Endothelial cell of umbilical vein (primary cell): ENCODE results near the gene TKTL1.

ENCODE experiments used
- CTCF ChIP-seq, 2 donors: IDR thresholded peaks; 1 replicate in 1 of 2; 2 replicates in 1 of 2; pipeline ENCODE4 v1.5.1; 2011; ENCODE audit warnings: low read length in 2 of 2, mild to moderate bottlenecking in 2 of 2, moderate library complexity in 2 of 2, control low read depth in 1 of 2, inconsistent platforms in 1 of 2, low read depth in 1 of 2; ENCODE audit not compliant: insufficient read depth in 1 of 2; ENCODE audit errors: extremely low read depth in 1 of 2
- EZH2 ChIP-seq: IDR thresholded peaks from 2 replicates; pipeline ENCODE4 v1.6.1; 2012; ENCODE audit warnings: borderline replicate concordance, low read depth, mild to moderate bottlenecking, moderate library complexity, low read length, inconsistent platforms; ENCODE audit not compliant: severe bottlenecking
- FOS ChIP-seq: IDR thresholded peaks from 2 replicates; pipeline ENCODE4 v1.6.1; 2011; ENCODE audit warnings: mild to moderate bottlenecking, low read length, moderate library complexity, borderline replicate concordance; ENCODE audit not compliant: insufficient read depth
- GATA2 ChIP-seq: IDR thresholded peaks from 2 replicates; pipeline ENCODE4 v1.7.0; 2011; ENCODE audit warnings: low read depth, mild to moderate bottlenecking, moderate library complexity, mixed read lengths, low read length; ENCODE audit not compliant: insufficient read length, insufficient read depth
- JUN ChIP-seq: IDR thresholded peaks from 2 replicates; pipeline ENCODE4 v1.6.1; 2011; ENCODE audit warnings: borderline replicate concordance, low read depth; ENCODE audit not compliant: insufficient read length, insufficient read depth
- MAX ChIP-seq: IDR thresholded peaks from 2 replicates; pipeline ENCODE4 v1.6.1; 2011; ENCODE audit not compliant: insufficient read depth, insufficient read length
- MYC ChIP-seq: IDR thresholded peaks from one replicate; pipeline ENCODE4 v1.6.1; 2011; ENCODE audit warnings: mild to moderate bottlenecking, low read depth, low read length
- POLR2A ChIP-seq: IDR thresholded peaks from 2 replicates; pipeline ENCODE4 v1.6.1; 2012; ENCODE audit warnings: low read depth, mild to moderate bottlenecking, control low read depth, low read length
- POLR2AphosphoS5 ChIP-seq: IDR thresholded peaks from 2 replicates; pipeline ENCODE4 v1.6.1; 2012; ENCODE audit warnings: low read depth, mild to moderate bottlenecking, control low read depth, low read length, moderate library complexity; ENCODE audit not compliant: insufficient read depth

- TF ChIP-seq MAX: no peak
- TF ChIP-seq POLR2A: no peak
- TF ChIP-seq CTCF (IDR thresholded peaks at IDR 0.05; ENCODE audit: extremely low read depth in 1 of 2, insufficient read depth in 1 of 2, low read depth in 1 of 2, low read length in 2 of 2): no peak
- no peak for TF ChIP-seq EZH2
- no peak for TF ChIP-seq MYC
- TF ChIP-seq POLR2AphosphoS5: no peak
- no peak for TF ChIP-seq JUN
- TF ChIP-seq GATA2: no peak
- TF ChIP-seq FOS: no peak
Measured at GRCh38 chrX:154348114-154348531, 52.5 kb downstream of the TKTL1 start.
